Measurements from ENCODE around the gene PARD3B.

PARD3B gene

DNA sequence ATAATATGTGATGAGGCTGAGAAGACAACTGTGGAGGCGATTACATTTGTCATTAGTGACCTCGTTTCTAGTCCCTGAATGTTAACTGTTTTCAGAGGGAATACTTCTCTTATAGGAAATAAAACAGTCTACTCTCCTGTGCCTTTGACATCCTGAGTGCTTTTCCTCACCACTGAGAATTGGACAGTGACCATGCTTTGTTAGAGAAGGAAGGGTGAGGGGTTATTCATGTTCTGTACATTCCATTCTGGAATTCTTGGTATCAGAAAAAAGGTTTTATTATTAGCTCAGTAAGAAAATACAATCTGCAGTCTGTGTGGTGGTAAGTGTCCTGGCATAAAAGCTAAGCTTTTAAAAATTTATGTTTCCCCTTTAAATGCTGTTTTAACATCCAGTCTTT is 58.8 kb downstream of the PARD3B start:
- no peak overlapping the region for H3K27ac ChIP-seq (ENCODE audit: low read length)
- H3K9me2 ChIP-seq (replicated peaks; ENCODE audit: insufficient read depth, low read length): no peaks in the 10 kb centered on the region
- no peaks in the 10 kb centered on the region for H3K79me2 ChIP-seq (ENCODE audit: low read length)
- no peaks in the 10 kb centered on the region for H3K4me1 ChIP-seq (ENCODE audit: low read length)
- H3K36me3 ChIP-seq (replicated peaks; ENCODE audit: insufficient read depth, low read length): no peaks in the 10 kb centered on the region
- no peak overlapping the region for H3K4me2 ChIP-seq (ENCODE audit: low read depth, low read length)
- H3K9me3 ChIP-seq (replicated peaks; ENCODE audit: insufficient read depth, low read length): no peaks in the 10 kb centered on the region
- no peak overlapping the region for H3K4me3 ChIP-seq (ENCODE audit: low read length)
- H3F3A ChIP-seq (ENCODE audit: insufficient read depth, low read length): no peaks in the 10 kb centered on the region
- DNase-seq: no peak
- no peaks in the 10 kb centered on the region for H4K20me1 ChIP-seq (ENCODE audit: insufficient read depth, low read length)
- TF ChIP-seq EZH2phosphoT487 (IDR thresholded peaks at IDR 0.05; ENCODE audit: low read length) (no peak), EZH2 (optimal IDR thresholded peaks at IDR 0.05; ENCODE audit: low read depth, low read length) (no peak)
- TF ChIP-seq, protein P1, sequence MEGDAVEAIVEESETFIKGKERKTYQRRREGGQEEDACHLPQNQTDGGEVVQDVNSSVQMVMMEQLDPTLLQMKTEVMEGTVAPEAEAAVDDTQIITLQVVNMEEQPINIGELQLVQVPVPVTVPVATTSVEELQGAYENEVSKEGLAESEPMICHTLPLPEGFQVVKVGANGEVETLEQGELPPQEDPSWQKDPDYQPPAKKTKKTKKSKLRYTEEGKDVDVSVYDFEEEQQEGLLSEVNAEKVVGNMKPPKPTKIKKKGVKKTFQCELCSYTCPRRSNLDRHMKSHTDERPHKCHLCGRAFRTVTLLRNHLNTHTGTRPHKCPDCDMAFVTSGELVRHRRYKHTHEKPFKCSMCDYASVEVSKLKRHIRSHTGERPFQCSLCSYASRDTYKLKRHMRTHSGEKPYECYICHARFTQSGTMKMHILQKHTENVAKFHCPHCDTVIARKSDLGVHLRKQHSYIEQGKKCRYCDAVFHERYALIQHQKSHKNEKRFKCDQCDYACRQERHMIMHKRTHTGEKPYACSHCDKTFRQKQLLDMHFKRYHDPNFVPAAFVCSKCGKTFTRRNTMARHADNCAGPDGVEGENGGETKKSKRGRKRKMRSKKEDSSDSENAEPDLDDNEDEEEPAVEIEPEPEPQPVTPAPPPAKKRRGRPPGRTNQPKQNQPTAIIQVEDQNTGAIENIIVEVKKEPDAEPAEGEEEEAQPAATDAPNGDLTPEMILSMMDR (IDR thresholded peaks at IDR 0.05; ENCODE audit: low read length): no peak
- H2AFZ ChIP-seq (ENCODE audit: low read length): no peak overlapping the region
- H3K9ac ChIP-seq (ENCODE audit: low read length): no peak overlapping the region
- no peaks in the 10 kb centered on the region for H3K27me3 ChIP-seq (replicated peaks; ENCODE audit: insufficient read depth, low read length)

DNA sequence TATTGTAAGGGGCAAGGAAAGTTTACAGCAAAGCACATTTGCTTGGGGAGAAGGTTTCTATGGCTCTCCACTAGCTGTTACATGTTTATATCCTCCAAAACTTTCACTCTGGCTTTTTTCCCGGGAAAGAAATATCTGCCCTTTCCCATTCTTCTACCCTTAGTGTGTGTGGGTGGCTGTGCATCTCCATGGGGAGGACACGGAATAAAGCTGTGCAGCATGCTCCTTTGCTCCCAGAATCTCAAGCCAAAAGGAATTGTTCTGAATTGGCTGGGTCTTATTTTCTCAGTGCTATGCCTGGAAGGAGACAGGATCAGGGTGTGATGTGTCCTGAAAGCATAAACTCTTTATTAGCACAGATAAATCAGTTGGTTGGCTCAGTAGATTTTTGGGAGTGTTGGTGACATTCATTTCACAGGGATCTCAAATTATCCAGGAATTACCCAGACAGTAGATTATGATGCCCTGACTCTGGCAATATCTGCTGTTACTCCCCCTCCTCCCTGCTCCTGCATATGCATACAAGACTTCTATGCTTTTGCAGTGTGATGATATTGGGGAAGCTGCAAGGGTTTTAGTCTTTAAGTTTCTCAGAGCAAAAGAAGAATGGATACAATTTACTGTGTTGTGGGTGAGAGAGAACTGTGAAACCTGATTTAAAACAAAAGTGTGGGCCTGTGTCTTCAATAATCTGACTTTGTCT is 63.1 kb downstream of the PARD3B start:
- H3F3A ChIP-seq (ENCODE audit: insufficient read depth, low read length): no peaks in the 10 kb centered on the region
- no peak overlapping the region for H3K27ac ChIP-seq (ENCODE audit: low read length)
- no peak overlapping the region for H3K9ac ChIP-seq (ENCODE audit: low read length)
- no peaks in the 10 kb centered on the region for H3K4me1 ChIP-seq (ENCODE audit: low read length)
- TF ChIP-seq EZH2 (optimal IDR thresholded peaks at IDR 0.05; ENCODE audit: low read depth, low read length): no peak
- TF ChIP-seq, protein P1 (IDR thresholded peaks at IDR 0.05; ENCODE audit: low read length): no peak
- TF ChIP-seq EZH2phosphoT487 (IDR thresholded peaks at IDR 0.05; ENCODE audit: low read length): no peak
- no peak overlapping the region for H3K4me3 ChIP-seq (ENCODE audit: low read length)
- H3K4me2 ChIP-seq (ENCODE audit: low read depth, low read length): no peak overlapping the region
- no peak overlapping the region for H2AFZ ChIP-seq (ENCODE audit: low read length)
- H4K20me1 ChIP-seq (ENCODE audit: insufficient read depth, low read length): no peaks in the 10 kb centered on the region
- H3K9me2 ChIP-seq (replicated peaks; ENCODE audit: insufficient read depth, low read length): no peaks in the 10 kb centered on the region
- no peaks in the 10 kb centered on the region for H3K36me3 ChIP-seq (replicated peaks; ENCODE audit: insufficient read depth, low read length)
- H3K27me3 ChIP-seq (replicated peaks; ENCODE audit: insufficient read depth, low read length): no peaks in the 10 kb centered on the region
- no peaks in the 10 kb centered on the region for H3K79me2 ChIP-seq (ENCODE audit: low read length)
- H3K9me3 ChIP-seq (replicated peaks; ENCODE audit: insufficient read depth, low read length): no peaks in the 10 kb centered on the region
- no peak for DNase-seq

DNA sequence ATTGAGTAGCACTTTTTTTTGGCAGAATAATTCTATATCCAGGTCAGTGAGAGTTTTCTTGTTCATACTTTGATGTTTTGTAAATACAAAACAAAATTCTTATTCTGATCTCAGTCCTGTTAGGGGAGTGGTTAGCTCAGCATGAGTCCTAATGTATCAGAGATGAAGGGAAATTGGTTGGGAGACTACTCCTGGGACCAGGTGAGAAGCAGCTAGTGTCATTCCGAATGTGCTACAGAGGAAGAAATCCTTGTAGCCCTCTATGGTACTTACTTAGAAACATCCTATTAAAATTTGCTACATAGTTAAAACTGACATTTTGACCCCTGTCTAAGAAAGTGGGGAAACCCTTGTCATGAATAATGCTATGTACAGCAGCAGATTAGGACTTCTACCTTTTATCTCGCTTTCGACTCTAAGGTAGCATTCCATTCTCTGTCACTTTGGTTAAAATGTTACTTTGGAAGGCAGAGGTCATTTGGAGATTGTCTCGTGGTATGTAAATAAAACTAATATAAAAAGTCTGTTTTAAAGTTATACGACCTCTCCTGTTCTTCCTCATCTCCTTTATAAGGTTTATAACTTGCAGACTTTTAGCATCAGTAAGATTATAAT is 65.8 kb downstream of the PARD3B start:
- H3K36me3 ChIP-seq (replicated peaks; ENCODE audit: insufficient read depth, low read length): no peaks in the 10 kb centered on the region
- H3K79me2 ChIP-seq (ENCODE audit: low read length): no peaks in the 10 kb centered on the region
- H3K9me3 ChIP-seq (replicated peaks; ENCODE audit: insufficient read depth, low read length): no peaks in the 10 kb centered on the region
- H3K9ac ChIP-seq (ENCODE audit: low read length): no peak overlapping the region
- no peaks in the 10 kb centered on the region for H4K20me1 ChIP-seq (ENCODE audit: insufficient read depth, low read length)
- H3K27me3 ChIP-seq (replicated peaks; ENCODE audit: insufficient read depth, low read length): no peaks in the 10 kb centered on the region
- H3K9me2 ChIP-seq (replicated peaks; ENCODE audit: insufficient read depth, low read length): no peaks in the 10 kb centered on the region
- H3K4me1 ChIP-seq (ENCODE audit: low read length): no peaks in the 10 kb centered on the region
- H3K4me3 ChIP-seq (ENCODE audit: low read length): no peak overlapping the region
- no peak for DNase-seq
- H2AFZ ChIP-seq (ENCODE audit: low read length): no peak overlapping the region
- H3K27ac ChIP-seq (ENCODE audit: low read length): no peak overlapping the region
- H3K4me2 ChIP-seq (ENCODE audit: low read depth, low read length): no peak overlapping the region
- no peaks in the 10 kb centered on the region for H3F3A ChIP-seq (ENCODE audit: insufficient read depth, low read length)
- TF ChIP-seq EZH2phosphoT487 (IDR thresholded peaks at IDR 0.05; ENCODE audit: low read length) (no peak), EZH2 (optimal IDR thresholded peaks at IDR 0.05; ENCODE audit: low read depth, low read length) (no peak)
- TF ChIP-seq, protein P1 (IDR thresholded peaks at IDR 0.05; ENCODE audit: low read length): no peak

All from MM.1S (cell line).